ENCODE results near the gene ACSM3.
A peak's percentile ranks its signal among the peaks of the same experiment; 100 is the strongest.
"Not testable (repeated sequence)": the region's sequence is repeated elsewhere in the genome, so short reads cannot be mapped to it uniquely, and the experiment has no call there.

ACSM3 gene

GRCh38 chr16:20763461-20764232 is at the start of gene ACSM3:
ACSM3 (plus strand) TSS chr16:20764014; CDS start chr16:20770035, 6,021 bp downstream.
- no peak for DNase-seq

GRCh38 chr16:20717718-20718117 is 46.1 kb upstream of the ACSM3 start:
- DNase-seq = not testable (repeated sequence)

GRCh38 chr16:20720251-20720650 is 43.6 kb upstream of the ACSM3 start:
- DNase-seq = no peak

GRCh38 chr16:20726661-20727060 is 37.2 kb upstream of the ACSM3 start:
- no peak for DNase-seq

GRCh38 chr16:20727181-20727580 is 36.6 kb upstream of the ACSM3 start:
- no peak for DNase-seq

- DNase-seq = no peak
Observed at GRCh38 chr16:20729141-20729540, 34.7 kb upstream of the ACSM3 start.

- DNase-seq = no peak
Observed at GRCh38 chr16:20734056-20734455, 29.8 kb upstream of the ACSM3 start.

GRCh38 chr16:20734782-20735181 is 29.0 kb upstream of the ACSM3 start:
- DNase-seq = no peak

- DNase-seq = no peak
Observed at GRCh38 chr16:20735490-20735889, 28.3 kb upstream of the ACSM3 start.

GRCh38 chr16:20740007-20740883 is 23.6 kb upstream of the ACSM3 start:
- no peak for DNase-seq

GRCh38 chr16:20740901-20741521 is 22.8 kb upstream of the ACSM3 start:
- DNase-seq = peak; percentile 82

GRCh38 chr16:20741554-20742285 is 22.1 kb upstream of the ACSM3 start, which contains the start of gene THUMPD1:
THUMPD1 (minus strand) TSS chr16:20741818; CDS start chr16:20741739, 79 bp downstream.
- peak; percentile 95 for DNase-seq

GRCh38 chr16:20743591-20743990 is 20.2 kb upstream of the ACSM3 start:
- no peak for DNase-seq

GRCh38 chr16:20744922-20745440 is 18.8 kb upstream of the ACSM3 start:
- DNase-seq = no peak

GRCh38 chr16:20746461-20746860 is 17.4 kb upstream of the ACSM3 start:
- no peak for DNase-seq

- no peak for DNase-seq
Observed at GRCh38 chr16:20747030-20747816, 16.6 kb upstream of the ACSM3 start.

GRCh38 chr16:20749474-20749873 is 14.3 kb upstream of the ACSM3 start:
- DNase-seq = no peak

GRCh38 chr16:20750558-20750957 is 13.3 kb upstream of the ACSM3 start:
- DNase-seq = no peak

- no peak for DNase-seq
Observed at GRCh38 chr16:20753727-20754126, 10.1 kb upstream of the ACSM3 start.

- no peak for DNase-seq
Observed at GRCh38 chr16:20755238-20755637, 8.6 kb upstream of the ACSM3 start.

GRCh38 chr16:20755799-20756198 is 8.0 kb upstream of the ACSM3 start:
- not testable (repeated sequence) for DNase-seq

GRCh38 chr16:20760346-20760745 is 3.5 kb upstream of the ACSM3 start:
- no peak for DNase-seq
